GM19239 (cell line): ENCODE results near the gene NPNT.
"Not testable (repeated sequence)": the region's sequence is repeated elsewhere in the genome, so short reads cannot be mapped to it uniquely, and the experiment has no call there.

Experiments used
- DNase-seq: peaks from one replicate; pipeline ENCODE4 v3.0.0; 2011; ENCODE audit warnings: low spot score; ENCODE audit not compliant: insufficient read length
- FAIRE-seq: peaks from 2 replicates; lab custom pipeline; 2011; peaks lifted over from hg19 to GRCh38; lab: Jason Lieb, UNC

Gene NPNT, protein sequence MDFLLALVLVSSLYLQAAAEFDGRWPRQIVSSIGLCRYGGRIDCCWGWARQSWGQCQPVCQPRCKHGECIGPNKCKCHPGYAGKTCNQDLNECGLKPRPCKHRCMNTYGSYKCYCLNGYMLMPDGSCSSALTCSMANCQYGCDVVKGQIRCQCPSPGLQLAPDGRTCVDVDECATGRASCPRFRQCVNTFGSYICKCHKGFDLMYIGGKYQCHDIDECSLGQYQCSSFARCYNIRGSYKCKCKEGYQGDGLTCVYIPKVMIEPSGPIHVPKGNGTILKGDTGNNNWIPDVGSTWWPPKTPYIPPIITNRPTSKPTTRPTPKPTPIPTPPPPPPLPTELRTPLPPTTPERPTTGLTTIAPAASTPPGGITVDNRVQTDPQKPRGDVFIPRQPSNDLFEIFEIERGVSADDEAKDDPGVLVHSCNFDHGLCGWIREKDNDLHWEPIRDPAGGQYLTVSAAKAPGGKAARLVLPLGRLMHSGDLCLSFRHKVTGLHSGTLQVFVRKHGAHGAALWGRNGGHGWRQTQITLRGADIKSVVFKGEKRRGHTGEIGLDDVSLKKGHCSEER

DNA sequence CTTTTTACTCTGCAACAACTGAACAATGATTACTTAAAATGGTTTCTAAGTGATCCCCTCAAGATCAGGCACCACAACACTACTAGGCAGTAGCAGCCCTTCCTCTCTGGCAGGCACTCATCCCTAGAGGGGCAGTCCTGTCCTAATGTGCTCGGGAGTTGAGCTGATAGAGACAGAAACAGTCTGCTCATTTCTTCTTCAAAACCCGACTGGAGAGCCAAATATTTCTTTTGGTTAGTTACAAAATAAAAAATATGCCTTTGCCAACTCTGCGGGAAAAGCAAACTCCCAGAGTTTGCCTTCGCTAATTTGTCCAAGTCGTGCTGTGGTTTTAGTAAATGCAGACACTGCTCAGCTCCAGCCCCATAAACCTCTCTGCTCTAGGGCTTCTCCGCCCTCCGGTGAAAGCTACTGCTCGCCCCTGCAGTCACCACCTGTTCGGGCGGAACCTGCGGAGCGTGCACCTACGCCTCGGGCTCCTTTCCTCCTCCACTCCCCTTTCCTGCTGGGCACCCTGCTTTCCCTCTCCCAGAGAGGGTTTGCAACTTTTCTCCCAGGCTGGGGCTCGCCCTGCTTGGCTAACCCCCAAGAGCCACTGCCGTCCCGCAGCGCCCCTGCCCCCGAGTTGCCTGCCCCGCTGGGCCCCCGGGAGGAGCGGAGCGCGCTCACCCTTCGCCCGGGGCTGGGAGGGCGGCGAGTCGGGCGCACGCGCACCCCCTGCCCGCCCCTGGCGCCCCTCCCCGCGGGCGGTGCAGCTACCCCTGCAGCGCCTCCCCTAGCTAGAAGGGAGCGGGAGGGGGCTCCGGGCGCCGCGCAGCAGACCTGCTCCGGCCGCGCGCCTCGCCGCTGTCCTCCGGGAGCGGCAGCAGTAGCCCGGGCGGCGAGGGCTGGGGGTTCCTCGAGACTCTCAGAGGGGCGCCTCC lies at the start of gene NPNT:
Gene NPNT, plus strand, starts transcription at position 812 of the 923 bp plus-strand sequence. CDS start 182 bp downstream, outside the sequence.
- FAIRE-seq: no peak
- no peak for DNase-seq

GRCh38 chr4:105845559-105845958 lies 49.7 kb upstream of the NPNT start:
- no peak for DNase-seq
- no peak for FAIRE-seq

GRCh38 chr4:105848359-105848758 lies 46.9 kb upstream of the NPNT start:
- not testable (repeated sequence) for DNase-seq

GRCh38 chr4:105851196-105851595 lies 44.1 kb upstream of the NPNT start:
- no peak for FAIRE-seq
- no peak for DNase-seq

More at GRCh38 chr4:105848359-105848758, 46.9 kb upstream of the NPNT start:
- FAIRE-seq: not testable (repeated sequence)

DNA sequence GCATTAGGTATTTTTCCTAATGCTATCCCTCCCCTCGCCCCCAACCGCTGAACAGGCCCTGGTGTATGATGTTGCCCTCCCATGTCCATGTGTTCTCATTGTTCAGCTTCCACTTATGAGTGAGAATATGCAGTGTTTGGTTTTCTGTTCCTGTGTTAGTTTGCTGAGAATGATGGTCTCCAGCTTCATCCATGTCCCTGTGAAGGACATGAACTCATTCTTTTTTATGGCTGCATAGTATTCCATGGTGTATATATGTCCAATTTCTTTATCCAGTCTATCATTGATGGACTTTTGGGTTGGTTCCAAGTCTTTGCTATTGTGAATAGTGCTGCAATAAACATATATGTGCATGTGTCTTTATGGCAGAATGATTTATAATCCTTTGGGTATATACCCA lies 43.0 kb upstream of the NPNT start:
- not testable (repeated sequence) for DNase-seq, FAIRE-seq

DNA sequence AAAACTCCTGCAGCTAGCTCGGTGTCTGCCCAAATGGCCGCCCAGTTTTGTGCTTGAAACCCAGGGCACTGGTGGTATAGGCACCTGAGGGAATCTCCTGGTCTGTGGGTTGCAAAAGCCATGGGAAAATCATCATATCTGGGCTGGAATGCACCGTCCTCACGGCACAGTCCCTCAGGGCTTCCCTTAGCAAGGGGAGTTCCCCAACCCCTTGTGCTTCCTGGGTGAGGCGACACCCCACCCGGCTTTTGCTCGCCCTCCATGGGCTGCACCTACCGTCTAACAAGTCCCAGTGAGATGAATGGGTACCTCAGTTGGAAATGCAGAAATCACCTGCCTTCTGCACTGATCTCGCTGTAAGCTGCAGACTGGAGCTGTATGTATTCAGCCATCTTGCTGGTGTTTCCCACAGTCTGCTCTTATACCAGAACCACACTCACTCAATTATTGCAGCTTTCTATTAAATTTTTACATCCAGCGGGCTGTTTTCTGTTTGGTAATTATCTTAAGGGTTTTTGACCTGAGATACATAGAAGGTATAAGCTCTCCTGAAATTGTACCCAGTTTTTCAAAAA lies 36.7 kb upstream of the NPNT start:
- no peak for FAIRE-seq
- no peak for DNase-seq

- DNase-seq (no peak), FAIRE-seq (no peak)
Measured at GRCh38 chr4:105859233-105859632, 36.0 kb upstream of the NPNT start.

GRCh38 chr4:105870963-105871362 lies 24.3 kb upstream of the NPNT start:
- DNase-seq (no peak), FAIRE-seq (no peak)

GRCh38 chr4:105871997-105872396 lies 23.3 kb upstream of the NPNT start:
- no peak for FAIRE-seq
- DNase-seq: no peak

- no peak for FAIRE-seq
- no peak for DNase-seq
Measured at GRCh38 chr4:105875233-105875632, 20.0 kb upstream of the NPNT start.

DNA sequence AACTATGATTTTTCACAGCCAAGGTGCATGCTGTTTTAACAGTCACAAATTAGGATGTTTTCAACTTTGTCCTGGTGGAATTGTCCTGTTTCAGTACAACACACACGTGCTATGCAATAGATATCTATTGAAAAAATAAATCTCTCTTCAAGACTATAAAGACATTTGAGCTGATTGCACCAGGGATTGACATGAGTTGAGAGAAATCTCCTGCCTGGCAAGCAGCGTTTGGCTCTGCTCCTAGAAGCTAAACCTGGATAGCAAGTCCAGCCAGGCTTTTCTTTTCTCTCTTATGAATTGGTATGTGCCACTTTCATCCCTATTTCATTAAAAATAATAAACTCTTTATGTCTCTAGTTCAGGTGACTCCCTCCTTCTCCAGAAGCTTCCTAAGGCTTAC lies 16.6 kb upstream of the NPNT start:
- DNase-seq (no peak), FAIRE-seq (no peak)

GRCh38 chr4:105887508-105887907 lies 7.8 kb upstream of the NPNT start:
- FAIRE-seq: no peak
- DNase-seq: no peak

GRCh38 chr4:105895583-105896460 lies 551 bp downstream of the NPNT start:
- no peak for DNase-seq
- FAIRE-seq: no peak

DNA sequence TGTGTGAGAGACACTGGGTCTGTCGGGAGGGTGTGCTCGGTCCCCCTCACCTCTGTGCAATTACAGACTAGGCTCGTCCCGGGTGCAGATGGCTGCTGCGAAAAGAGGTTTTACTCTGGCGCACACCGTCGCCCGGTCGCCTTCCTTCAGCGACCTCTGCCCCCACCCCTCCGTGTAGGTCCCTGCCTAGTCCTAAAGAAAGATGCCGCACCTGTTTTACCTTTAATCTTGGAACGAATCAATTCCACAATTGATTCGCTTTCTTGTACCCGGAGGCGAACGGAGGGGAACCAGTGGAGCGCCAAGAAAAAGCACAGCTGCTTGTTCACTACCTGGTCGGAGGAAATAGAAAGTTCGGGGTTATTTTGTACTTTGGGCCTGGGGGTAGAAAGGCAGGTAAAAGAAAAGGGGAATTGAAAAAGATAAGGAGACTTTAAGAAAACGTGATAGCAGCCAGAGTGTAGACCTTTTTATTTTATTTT lies 1.2 kb downstream of the NPNT start:
- peak; percentile 4 for FAIRE-seq
- no peak for DNase-seq

DNA sequence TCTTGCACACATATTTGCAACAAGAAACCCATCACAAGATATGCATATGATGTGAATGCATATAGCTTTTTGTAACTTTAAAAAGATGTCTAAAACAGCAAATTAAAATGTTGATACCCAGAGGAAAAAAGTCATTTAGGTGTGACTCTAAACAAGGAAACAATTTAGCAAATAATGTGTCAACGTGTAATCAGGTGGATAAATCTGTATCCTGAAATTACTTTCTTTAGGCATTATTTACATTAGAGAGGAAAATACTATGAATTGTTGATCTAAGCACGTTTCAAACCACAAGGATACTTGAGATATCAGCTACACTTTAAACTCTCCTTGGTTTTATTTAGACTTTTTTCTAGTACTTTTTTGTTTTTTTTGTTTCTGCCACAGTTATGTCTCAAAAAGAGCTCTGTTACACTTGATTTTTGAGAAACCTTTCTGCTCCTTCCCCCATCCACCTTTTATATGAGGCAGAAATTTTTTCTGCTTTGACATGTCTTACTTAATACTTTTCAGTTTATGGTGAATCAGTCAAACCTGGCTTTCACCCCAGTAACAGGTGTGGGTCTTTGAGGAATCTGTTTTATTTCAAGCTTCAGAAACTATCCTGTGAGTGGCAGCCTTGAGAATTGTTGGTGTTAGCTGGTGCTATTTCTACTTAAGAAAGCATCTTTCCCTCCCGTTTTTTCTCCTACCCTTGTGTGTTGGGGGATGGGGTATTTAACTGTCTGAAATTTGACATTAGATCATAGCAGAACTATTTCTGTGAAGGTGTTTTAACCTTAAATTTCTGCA lies 1.9 kb downstream of the NPNT start:
- no peak for DNase-seq
- FAIRE-seq: peak; percentile 4

DNA sequence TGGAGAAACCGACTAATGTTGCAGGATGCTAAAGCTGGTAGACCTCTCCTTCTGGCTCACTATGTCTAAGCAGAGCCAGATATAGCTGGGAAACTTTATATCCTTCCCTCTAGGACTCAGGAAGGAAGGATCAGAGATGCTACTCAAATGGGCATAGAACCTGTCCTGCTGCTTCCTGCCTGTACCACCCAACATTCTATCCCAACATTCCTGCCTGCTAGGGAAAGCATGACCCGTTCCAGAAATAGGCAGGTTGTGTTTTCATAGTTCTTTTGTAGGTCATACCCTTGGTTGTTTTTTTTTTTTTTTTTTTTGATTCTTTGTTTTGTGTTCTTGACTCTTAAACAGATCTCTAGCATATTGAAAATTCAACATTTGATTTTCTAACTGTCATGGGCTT lies 5.3 kb downstream of the NPNT start:
- no peak for DNase-seq
- FAIRE-seq: no peak

GRCh38 chr4:105902550-105903262 lies 7.4 kb downstream of the NPNT start:
- no peak for DNase-seq

GRCh38 chr4:105909787-105910281 lies 14.6 kb downstream of the NPNT start:
- FAIRE-seq: no peak
- no peak for DNase-seq

More at GRCh38 chr4:105902550-105903262, 7.4 kb downstream of the NPNT start:
- FAIRE-seq: no peak
